Panc1 (cell line): ENCODE measurements around the gene MACROD2. TPM values are rescaled to one million over a fixed set of nuclear protein-coding genes. Genes with fewer than 3 reads are reported as not detected.

ENCODE experiments used
- ATAC-seq: fragments of 200-7000 bp; cut with Tn5 transposase; 2 replicates; pipeline ENCODE4 v1.9.1; 2020; ENCODE audit warnings: mild to moderate bottlenecking, moderate library complexity
- BruUV-seq: library from RNA; stranded (reverse); fragments of 400-500 nt; replicated peaks from 2 replicates; lab custom pipeline; 2021; lab: Mats Ljungman, UMichigan
- CTCF ChIA-PET: fragments of 300-600 bp; sonication (Branson Sonifier 250); formaldehyde crosslinking; loops from one replicate; lab custom pipeline; 2022; ENCODE audit warnings: antibody characterized with exemption; lab: Charles Lee
- POLR2A ChIA-PET: fragments of 300-600 bp; sonication (Branson Sonifier 250); formaldehyde crosslinking; loops from one replicate; lab custom pipeline; 2022; ENCODE audit warnings: antibody characterized with exemption; lab: Charles Lee
- DNase-seq: peaks from one replicate; pipeline ENCODE4 v3.0.0-alpha.2; 2010; ENCODE audit warnings: low read depth, low spot score
- H3K27ac ChIP-seq: 2 replicates; pipeline ENCODE4 v1.5.1; 2011; ENCODE audit warnings: mild to moderate bottlenecking, low read length, inconsistent platforms
- H3K27me3 ChIP-seq: fragments of 200-500 bp; sonication (Bioruptor generic); 2 replicates; pipeline ENCODE4 v1.6.0; 2014; ENCODE audit warnings: low read length, inconsistent platforms; ENCODE audit not compliant: control insufficient read depth, insufficient read depth
- H3K36me3 ChIP-seq: fragments of 200-500 bp; sonication (Bioruptor generic); 2 replicates; pipeline ENCODE4 v1.5.1; 2014; ENCODE audit warnings: inconsistent platforms, mild to moderate bottlenecking, low read length, moderate library complexity; ENCODE audit not compliant: control insufficient read depth, insufficient read depth
- H3K4me1 ChIP-seq: 2 replicates; pipeline ENCODE4 v1.5.1; 2011; ENCODE audit warnings: inconsistent platforms, mild to moderate bottlenecking, low read length, moderate library complexity; ENCODE audit not compliant: control insufficient read depth, insufficient read depth
- H3K4me3 ChIP-seq, 2 experiments: 2 replicates each; pipeline ENCODE4 v1.5.1; 2011 to 2012; ENCODE audit warnings: low read depth in 2 of 2, low read length in 2 of 2, mild to moderate bottlenecking in 2 of 2, inconsistent platforms in 1 of 2, moderate library complexity in 1 of 2
- H3K9me3 ChIP-seq: fragments of 200-500 bp; sonication (Bioruptor generic); 2 replicates; pipeline ENCODE4 v1.5.1; 2014; ENCODE audit warnings: low read depth, mild to moderate bottlenecking, inconsistent platforms, low read length, moderate library complexity; ENCODE audit not compliant: control insufficient read depth, insufficient read depth
- CTCF ChIP-seq: fragments of 450-650 bp; IDR thresholded peaks from 2 replicates; pipeline ENCODE4 v1.5.1; 2017; ENCODE audit warnings: mild to moderate bottlenecking
- POLR2AphosphoS5 ChIP-seq: IDR thresholded peaks from 2 replicates; pipeline ENCODE4 v1.6.1; 2012; ENCODE audit warnings: mild to moderate bottlenecking, low read depth, low read length, moderate library complexity
- SIN3A ChIP-seq: IDR thresholded peaks from 2 replicates; pipeline ENCODE4 v1.6.1; 2012; ENCODE audit warnings: low read depth, mild to moderate bottlenecking, low read length, moderate library complexity, borderline replicate concordance; ENCODE audit not compliant: insufficient read depth
- TCF7L2 ChIP-seq: IDR thresholded peaks from 2 replicates; pipeline ENCODE4 v1.6.1; 2011; ENCODE audit warnings: mild to moderate bottlenecking, low read depth, low read length, inconsistent platforms
- in situ Hi-C: cut with HindIII; loops from 2 replicates; pipeline ENCODE4 v1.10.0; 2016; ENCODE audit warnings: low sequenced_read_pairs, low pct_unique_long_range_greater_than_20kb
- intact Hi-C: fragments of 100-400 bp; cut with micrococcal nuclease; formaldehyde crosslinking; loops from one replicate; pipeline ENCODE4 v1.10.0; 2022; ENCODE audit not compliant: unreplicated experiment
- total RNA-seq: library from RNA; stranded (reverse); gene quantifications from one replicate; pipeline ENCODE4 v1.2.1, GENCODE V29; 2021; ENCODE audit not compliant: unreplicated experiment
- TF ChIP-seq, protein P1 (sequence below), 2 experiments: IDR thresholded peaks; 2 replicates each; pipeline ENCODE4 v1.6.1; 2011 to 2012; ENCODE audit warnings: low read depth in 2 of 2, control low read depth in 1 of 2, low read length in 1 of 2, mild to moderate bottlenecking in 1 of 2, moderate library complexity in 1 of 2; ENCODE audit not compliant: insufficient read depth in 1 of 2

The MACROD2 gene
- total RNA-seq, 1 experiment from 2014 or later = 1.2 TPM

DNA sequence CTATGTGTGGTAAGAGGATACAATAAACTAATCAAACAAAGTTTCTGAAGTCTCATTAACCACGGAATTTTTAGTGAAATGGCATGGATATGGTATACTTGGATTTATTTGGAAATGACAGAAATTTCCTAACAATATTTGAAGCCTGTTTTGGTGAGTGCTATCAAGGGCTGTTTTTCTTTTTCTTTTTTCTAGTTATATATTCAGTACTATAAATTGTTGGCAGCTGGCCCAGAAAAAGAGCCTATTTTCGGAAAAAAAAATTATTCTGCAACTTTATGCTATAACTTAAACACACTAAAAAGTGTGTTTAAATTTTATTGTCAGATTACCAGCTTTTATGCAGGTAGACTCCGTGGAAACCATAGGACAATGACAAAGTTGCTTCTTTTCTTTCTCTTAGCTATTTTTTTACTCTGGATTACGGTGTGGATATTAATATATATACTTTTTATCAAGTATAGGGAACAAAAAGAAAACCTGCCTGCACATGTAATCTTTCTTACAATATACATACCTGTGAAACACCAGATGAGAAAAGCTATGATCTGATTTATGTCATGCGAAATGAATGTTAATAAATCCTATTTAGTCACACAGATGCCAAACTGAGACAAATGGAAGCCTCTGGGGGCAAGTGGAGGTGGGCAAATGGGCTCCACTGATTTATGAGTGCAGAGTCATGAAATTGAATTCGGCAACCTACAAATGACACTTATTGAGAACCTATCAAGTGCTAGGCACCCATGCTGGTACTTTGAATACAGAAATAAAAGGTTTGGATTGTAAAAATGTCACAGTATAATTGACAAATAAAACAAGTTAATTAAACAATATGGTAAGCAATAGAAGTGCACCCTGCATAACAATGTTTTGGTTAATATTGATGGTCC, 1261.6 kb downstream of the MACROD2 start:
- no peaks in the 10 kb centered on the region for H3K36me3 ChIP-seq
- ATAC-seq (no peak), DNase-seq (no peak)
- in situ Hi-C loops (no loop called here), intact Hi-C loops (no loop called here)
- H3K9me3 ChIP-seq = no peaks in the 10 kb centered on the region
- ChIA-PET CTCF (no interaction called here), POLR2A (no interaction called here)
- BruUV-seq = no TSS peak
- no peaks in the 10 kb centered on the region for H3K27me3 ChIP-seq
- H3K4me1 ChIP-seq = no peaks in the 10 kb centered on the region
- H3K4me3 ChIP-seq = no peak overlapping the region
- TF ChIP-seq, protein P1, sequence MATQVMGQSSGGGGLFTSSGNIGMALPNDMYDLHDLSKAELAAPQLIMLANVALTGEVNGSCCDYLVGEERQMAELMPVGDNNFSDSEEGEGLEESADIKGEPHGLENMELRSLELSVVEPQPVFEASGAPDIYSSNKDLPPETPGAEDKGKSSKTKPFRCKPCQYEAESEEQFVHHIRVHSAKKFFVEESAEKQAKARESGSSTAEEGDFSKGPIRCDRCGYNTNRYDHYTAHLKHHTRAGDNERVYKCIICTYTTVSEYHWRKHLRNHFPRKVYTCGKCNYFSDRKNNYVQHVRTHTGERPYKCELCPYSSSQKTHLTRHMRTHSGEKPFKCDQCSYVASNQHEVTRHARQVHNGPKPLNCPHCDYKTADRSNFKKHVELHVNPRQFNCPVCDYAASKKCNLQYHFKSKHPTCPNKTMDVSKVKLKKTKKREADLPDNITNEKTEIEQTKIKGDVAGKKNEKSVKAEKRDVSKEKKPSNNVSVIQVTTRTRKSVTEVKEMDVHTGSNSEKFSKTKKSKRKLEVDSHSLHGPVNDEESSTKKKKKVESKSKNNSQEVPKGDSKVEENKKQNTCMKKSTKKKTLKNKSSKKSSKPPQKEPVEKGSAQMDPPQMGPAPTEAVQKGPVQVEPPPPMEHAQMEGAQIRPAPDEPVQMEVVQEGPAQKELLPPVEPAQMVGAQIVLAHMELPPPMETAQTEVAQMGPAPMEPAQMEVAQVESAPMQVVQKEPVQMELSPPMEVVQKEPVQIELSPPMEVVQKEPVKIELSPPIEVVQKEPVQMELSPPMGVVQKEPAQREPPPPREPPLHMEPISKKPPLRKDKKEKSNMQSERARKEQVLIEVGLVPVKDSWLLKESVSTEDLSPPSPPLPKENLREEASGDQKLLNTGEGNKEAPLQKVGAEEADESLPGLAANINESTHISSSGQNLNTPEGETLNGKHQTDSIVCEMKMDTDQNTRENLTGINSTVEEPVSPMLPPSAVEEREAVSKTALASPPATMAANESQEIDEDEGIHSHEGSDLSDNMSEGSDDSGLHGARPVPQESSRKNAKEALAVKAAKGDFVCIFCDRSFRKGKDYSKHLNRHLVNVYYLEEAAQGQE (IDR thresholded peaks at IDR 0.05; ENCODE audit: insufficient read depth in 1 of 2, low read depth in 2 of 2, low read length in 1 of 2) = no peak
- no peak for TF ChIP-seq POLR2AphosphoS5
- TF ChIP-seq CTCF = no peak
- TF ChIP-seq SIN3A = no peak
- TF ChIP-seq TCF7L2 = no peak
- no peak overlapping the region for H3K27ac ChIP-seq

GRCh38 chr20:15257569-15257870, 1262.2 kb downstream of the MACROD2 start:
- in situ Hi-C loops (no loop called here), intact Hi-C loops (no loop called here)
- no TSS peak for BruUV-seq
- no peak for DNase-seq
- ATAC-seq = no peak
- no peaks in the 10 kb centered on the region for H3K36me3 ChIP-seq
- H3K9me3 ChIP-seq = no peaks in the 10 kb centered on the region
- no peak overlapping the region for H3K27ac ChIP-seq
- TF ChIP-seq TCF7L2 = no peak
- no peak for TF ChIP-seq SIN3A
- no peak for TF ChIP-seq CTCF
- TF ChIP-seq POLR2AphosphoS5 = no peak
- TF ChIP-seq, protein P1 (IDR thresholded peaks at IDR 0.05; ENCODE audit: insufficient read depth in 1 of 2, low read depth in 2 of 2, low read length in 1 of 2) = no peak
- H3K4me1 ChIP-seq = no peaks in the 10 kb centered on the region
- ChIA-PET POLR2A (interaction anchor here (0.6 kb wide), 1 partner anchor 314 kb away, joined by 3 read pairs; no protein-coding TSS in a partner anchor), CTCF (no interaction called here)
- no peaks in the 10 kb centered on the region for H3K27me3 ChIP-seq
- no peak overlapping the region for H3K4me3 ChIP-seq
